Measurements from ENCODE around the gene EFS. TPM values are rescaled to one million over a fixed set of nuclear protein-coding genes. Genes with fewer than 3 reads are reported as not detected.

Gene EFS
- total RNA-seq, 4 donors from 2014 or later = 10.6 to 22.6 (median 14.6) TPM

DNA sequence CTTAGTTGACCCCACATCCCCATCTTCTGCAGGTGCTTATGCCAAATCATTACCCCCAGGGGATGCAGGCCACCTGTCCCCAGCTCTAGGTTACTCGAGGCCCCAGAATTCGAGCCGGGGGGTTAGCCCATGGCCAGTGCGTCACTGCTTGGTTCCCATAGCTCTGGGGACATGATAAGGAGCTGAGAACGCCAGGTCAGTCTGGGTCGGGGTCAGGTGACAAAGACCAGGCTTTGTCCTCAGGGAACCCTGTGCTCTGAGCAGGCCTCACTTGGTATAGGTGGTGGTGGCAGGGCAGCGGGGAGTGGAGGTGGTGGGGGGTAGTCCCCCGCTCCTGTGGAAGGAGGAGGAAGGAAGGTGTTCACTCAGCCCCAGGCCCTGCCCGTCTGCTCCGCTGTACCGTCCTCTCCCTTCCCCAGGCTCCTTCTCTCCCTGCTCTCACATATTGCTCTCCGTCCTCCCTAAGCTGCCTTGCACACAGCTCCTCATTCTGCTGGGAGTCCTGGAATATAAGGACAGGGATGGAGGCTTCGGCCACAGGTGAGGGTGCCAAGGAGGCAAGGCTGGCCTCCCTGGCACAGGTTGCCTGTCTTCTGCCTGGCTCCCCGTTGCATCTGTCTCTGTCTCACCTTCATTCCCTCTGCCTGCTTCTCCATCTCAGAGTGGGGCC, 45.1 kb upstream of the EFS start:
- TF ChIP-seq POLR2A (IDR thresholded peaks at IDR 0.05) (no peak), EP300 (IDR thresholded peaks at IDR 0.05) (no peak)
- H3K27ac ChIP-seq = no peak overlapping the region
- H3K36me3 ChIP-seq = no peaks in the 10 kb centered on the region
- ATAC-seq = no peak
- peaks cover 34% of the 10 kb centered on the region for H3K27me3 ChIP-seq
- H3K9me3 ChIP-seq = no peaks in the 10 kb centered on the region
- WGBS, 2 donors (ENCODE audit: low coverage in 1 of 2) = 65% methylated on average over 5 of the region's 14 CpGs; no CpG with 5 or more reads in 1 of the 2 donors
- H3K4me1 ChIP-seq = no peaks in the 10 kb centered on the region
- H3K4me3 ChIP-seq = no peak overlapping the region

DNA sequence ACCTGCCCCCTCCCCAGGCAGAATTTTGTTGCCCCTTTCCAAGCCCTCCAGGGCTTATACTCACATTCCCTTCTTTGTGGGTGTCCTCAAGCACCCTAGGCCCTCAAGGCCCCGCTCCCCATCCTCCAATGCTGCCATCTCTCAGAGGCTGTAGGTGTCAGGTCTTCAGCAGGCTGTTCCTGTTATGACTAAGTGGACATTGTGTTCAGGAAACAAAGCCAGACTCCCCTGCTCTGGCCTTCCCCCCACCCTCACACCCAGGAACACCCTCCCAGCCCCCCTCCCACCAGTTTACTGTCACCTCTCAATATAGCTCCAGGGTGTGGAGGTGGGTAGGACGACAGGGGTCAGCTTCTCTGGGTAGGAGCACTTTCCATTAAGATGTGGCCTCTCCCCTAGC, 44.5 kb upstream of the EFS start:
- no CpG with 5 or more reads among the region's 2 CpGs for WGBS, 2 donors (ENCODE audit: low coverage in 1 of 2)
- TF ChIP-seq POLR2A (IDR thresholded peaks at IDR 0.05) (no peak), EP300 (IDR thresholded peaks at IDR 0.05) (no peak), POLR2AphosphoS5 (IDR thresholded peaks at IDR 0.05) (no peak)
- TF ChIP-seq, protein P1, sequence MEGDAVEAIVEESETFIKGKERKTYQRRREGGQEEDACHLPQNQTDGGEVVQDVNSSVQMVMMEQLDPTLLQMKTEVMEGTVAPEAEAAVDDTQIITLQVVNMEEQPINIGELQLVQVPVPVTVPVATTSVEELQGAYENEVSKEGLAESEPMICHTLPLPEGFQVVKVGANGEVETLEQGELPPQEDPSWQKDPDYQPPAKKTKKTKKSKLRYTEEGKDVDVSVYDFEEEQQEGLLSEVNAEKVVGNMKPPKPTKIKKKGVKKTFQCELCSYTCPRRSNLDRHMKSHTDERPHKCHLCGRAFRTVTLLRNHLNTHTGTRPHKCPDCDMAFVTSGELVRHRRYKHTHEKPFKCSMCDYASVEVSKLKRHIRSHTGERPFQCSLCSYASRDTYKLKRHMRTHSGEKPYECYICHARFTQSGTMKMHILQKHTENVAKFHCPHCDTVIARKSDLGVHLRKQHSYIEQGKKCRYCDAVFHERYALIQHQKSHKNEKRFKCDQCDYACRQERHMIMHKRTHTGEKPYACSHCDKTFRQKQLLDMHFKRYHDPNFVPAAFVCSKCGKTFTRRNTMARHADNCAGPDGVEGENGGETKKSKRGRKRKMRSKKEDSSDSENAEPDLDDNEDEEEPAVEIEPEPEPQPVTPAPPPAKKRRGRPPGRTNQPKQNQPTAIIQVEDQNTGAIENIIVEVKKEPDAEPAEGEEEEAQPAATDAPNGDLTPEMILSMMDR (IDR thresholded peaks at IDR 0.05) = no peak
- H3K27ac ChIP-seq = no peak overlapping the region
- peaks cover 40% of the 10 kb centered on the region for H3K27me3 ChIP-seq
- no peak for ATAC-seq
- no peaks in the 10 kb centered on the region for H3K9me3 ChIP-seq
- H3K4me1 ChIP-seq = no peaks in the 10 kb centered on the region
- no peaks in the 10 kb centered on the region for H3K36me3 ChIP-seq
- no peak overlapping the region for H3K4me3 ChIP-seq

DNA sequence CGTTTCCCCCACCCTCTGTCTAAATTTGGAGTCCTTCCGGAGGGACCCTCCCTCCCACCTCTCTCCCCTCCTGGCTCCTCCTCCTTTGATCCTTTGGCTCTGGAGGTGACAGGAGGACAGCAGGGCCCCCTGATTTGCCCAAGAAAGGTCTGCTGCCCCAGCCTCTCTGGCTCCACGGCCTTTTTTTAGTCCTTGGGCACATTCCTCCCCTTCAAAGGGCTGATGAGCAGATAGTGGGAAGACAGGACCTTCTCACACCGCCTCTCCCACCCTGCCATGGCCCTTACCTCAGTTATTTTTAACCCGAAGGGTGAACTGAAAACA, 43.3 kb upstream of the EFS start:
- H3K36me3 ChIP-seq = no peaks in the 10 kb centered on the region
- peaks cover 48% of the 10 kb centered on the region for H3K27me3 ChIP-seq
- no peak overlapping the region for H3K27ac ChIP-seq
- ATAC-seq = no peak
- TF ChIP-seq POLR2AphosphoS5 (IDR thresholded peaks at IDR 0.05) (no peak), EP300 (IDR thresholded peaks at IDR 0.05) (no peak), POLR2A (IDR thresholded peaks at IDR 0.05) (no peak)
- TF ChIP-seq, protein P1 (IDR thresholded peaks at IDR 0.05) = no peak
- no peaks in the 10 kb centered on the region for H3K4me1 ChIP-seq
- H3K9me3 ChIP-seq = no peaks in the 10 kb centered on the region
- 43 to 50% methylated on average over 3 to 5 of the region's 5 CpGs for WGBS, 2 donors (ENCODE audit: low coverage in 1 of 2)
- H3K4me3 ChIP-seq = no peak overlapping the region

DNA sequence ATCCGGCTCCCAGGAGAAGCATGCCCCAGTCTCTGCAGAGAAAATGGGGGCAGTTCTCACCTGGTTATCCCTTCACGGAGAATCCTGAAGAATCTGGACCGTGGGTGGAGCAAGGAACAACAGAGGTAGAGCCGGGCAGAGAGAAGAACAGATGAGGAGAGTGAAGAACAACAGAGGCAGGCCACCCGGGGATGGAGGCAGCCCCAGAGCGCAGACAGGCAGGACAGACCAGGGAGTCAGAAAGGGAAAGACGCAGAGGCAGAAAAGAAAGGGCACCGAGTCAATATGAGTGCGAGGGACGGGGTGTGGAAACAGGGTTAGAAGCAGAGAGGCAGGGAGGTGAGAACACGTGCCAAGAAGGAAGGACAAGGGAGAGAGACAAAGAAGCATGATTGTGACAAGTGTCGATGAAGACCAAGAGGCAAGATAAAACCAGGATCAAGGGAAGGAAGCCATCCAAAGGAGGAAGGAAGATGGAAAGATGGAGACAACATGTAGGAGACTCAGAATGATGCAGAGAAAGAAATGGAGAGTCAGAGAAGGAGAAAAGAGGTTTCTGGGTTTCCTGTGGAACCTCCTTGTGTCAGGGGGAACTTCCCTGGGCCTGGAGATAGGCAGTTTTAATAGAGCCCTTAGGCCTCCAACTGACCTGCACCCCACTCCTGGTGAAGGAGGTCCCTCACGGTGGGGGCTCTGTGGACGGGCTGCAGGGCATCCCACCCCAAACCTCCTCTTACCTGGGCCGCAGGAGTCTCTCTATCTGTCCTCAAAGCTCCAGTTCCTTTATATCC, 42.7 kb upstream of the EFS start, which contains the start of gene MYH6:
MYH6 (minus strand) TSS at position 758 of the 791 bp plus-strand sequence. CDS start 1,050 bp downstream, outside the sequence.
- no peaks in the 10 kb centered on the region for H3K9me3 ChIP-seq
- TF ChIP-seq EP300 (IDR thresholded peaks at IDR 0.05) = no peak
- no peak for TF ChIP-seq POLR2A (IDR thresholded peaks at IDR 0.05)
- TF ChIP-seq POLR2AphosphoS5 (IDR thresholded peaks at IDR 0.05) = no peak
- TF ChIP-seq, protein P1 (IDR thresholded peaks at IDR 0.05) = no peak
- H3K27ac ChIP-seq = no peak within 1 kb of the TSS
- no peaks in the 10 kb centered on the region for H3K4me1 ChIP-seq
- H3K36me3 ChIP-seq = no peaks in the 10 kb centered on the region
- H3K27me3 ChIP-seq = peaks cover 53% of the 10 kb centered on the region
- 74 to 87% methylated on average over 4 to 13 of the region's 15 CpGs for WGBS, 2 donors (ENCODE audit: low coverage in 1 of 2)
- ATAC-seq = no peak
- no peak within 1 kb of the TSS for H3K4me3 ChIP-seq

DNA sequence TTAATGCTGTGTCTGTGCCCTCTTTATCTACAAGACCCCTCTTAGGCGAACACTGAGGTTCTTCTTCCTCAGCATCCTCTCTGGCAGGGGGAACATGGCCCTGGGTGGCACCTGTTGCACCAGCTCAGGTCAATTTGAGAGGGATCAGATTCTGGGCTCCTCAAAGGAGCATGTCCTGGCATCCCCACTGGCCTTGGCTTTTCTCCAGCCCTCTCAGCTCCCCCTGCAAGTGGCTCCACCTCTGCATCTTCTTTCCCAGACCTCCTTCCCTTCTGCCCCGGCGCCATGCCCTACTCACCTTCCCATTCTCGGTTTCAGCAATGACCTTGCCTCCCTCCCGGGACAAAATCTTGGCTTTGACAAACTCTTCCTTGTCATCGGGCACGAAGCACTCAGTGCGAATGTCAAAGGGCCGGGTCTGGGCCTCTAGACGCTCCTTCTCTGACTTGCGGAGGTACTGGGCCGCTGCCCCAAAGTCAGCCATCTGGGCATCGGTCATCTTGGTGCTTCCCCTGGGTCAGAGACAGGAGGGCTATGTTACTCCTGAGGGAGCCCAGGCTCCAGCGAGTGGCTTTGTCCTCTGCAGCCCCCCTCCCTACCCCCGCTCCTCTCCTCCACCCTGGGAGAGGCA, 41.9 kb upstream of the EFS start:
- Histone ChIP-seq H3K4me3 (no peak overlapping the region), H3K27ac (no peak overlapping the region)
- no peak for TF ChIP-seq POLR2AphosphoS5 (IDR thresholded peaks at IDR 0.05)

More for the DNA sequence above, 41.9 kb upstream of the EFS start:
- Histone ChIP-seq H3K36me3 (no peaks in the 10 kb centered on the region), H3K9me3 (no peaks in the 10 kb centered on the region), H3K27me3 (peaks cover 56% of the 10 kb centered on the region), H3K4me1 (no peaks in the 10 kb centered on the region)
- ATAC-seq = no peak
- 67 to 80% methylated on average over 5 to 10 of the region's 15 CpGs for WGBS, 2 donors (ENCODE audit: low coverage in 1 of 2)

All from gastroesophageal sphincter (tissue), 4 donors.